HepG2 (cell line): ENCODE results near the gene FZD4. TPM values are rescaled to one million over a fixed set of nuclear protein-coding genes. Genes with fewer than 3 reads are reported as not detected.

ENCODE experiments used
- ATAC-seq: fragments of 200-7000 bp; cut with Tn5 transposase; 3 replicates; pipeline ENCODE4 v1.9.1; 2020; ENCODE audit warnings: mild to moderate bottlenecking, moderate library complexity
- BruUV-seq: library from RNA; stranded (reverse); fragments of 400-500 nt; replicated peaks from 2 replicates; lab custom pipeline; 2021; lab: Mats Ljungman, UMichigan
- CTCF ChIA-PET: fragments of 300-600 bp; formaldehyde crosslinking; extraction: SDS; loops from one replicate; lab custom pipeline; 2021; ENCODE audit warnings: low total read pairs, inconsistent platforms, low intra/inter-chr PET ratio; lab: Yijun Ruan, JAX
- POLR2A ChIA-PET: fragments of 350-600 bp; sonication (Branson Sonifier 250); formaldehyde crosslinking; loops from one replicate; lab custom pipeline; 2020; ENCODE audit warnings: antibody characterized with exemption, inconsistent platforms; lab: Yijun Ruan, JAX
- DNase-seq: peaks from one replicate; pipeline ENCODE4 v3.0.0-alpha.2; 2015; ENCODE audit warnings: low spot score
- FAIRE-seq: peaks from 3 replicates; lab custom pipeline; 2011; peaks lifted over from hg19 to GRCh38; lab: Jason Lieb, UNC
- H2AFZ ChIP-seq: one replicate; pipeline ENCODE4 v1.6.1; 2011; ENCODE audit warnings: low read length, inconsistent platforms
- H3K27ac ChIP-seq: fragments of 300-600 bp; 3 replicates; pipeline ENCODE4 v1.8.0; 2011; ENCODE audit warnings: mixed run types, mild to moderate bottlenecking, mixed read lengths, low read length, inconsistent platforms; ENCODE audit not compliant: insufficient read depth; ENCODE audit errors: extremely low read length
- H3K27me3 ChIP-seq, 2 experiments: fragments of 200-600 bp in 1 of 2; 2 replicates in 1 of 2; 3 replicates in 1 of 2; pipeline versions ENCODE4 v1.6.0 to v1.8.0; 2011; ENCODE audit warnings: low read length in 2 of 2, mild to moderate bottlenecking in 2 of 2, moderate library complexity in 2 of 2, inconsistent platforms in 1 of 2; ENCODE audit not compliant: insufficient read depth in 2 of 2, control insufficient read depth in 1 of 2
- H3K36me3 ChIP-seq, 2 experiments: fragments of 200-600 bp in 1 of 2; replicated peaks in 1 of 2; 2 replicates in 1 of 2; 3 replicates in 1 of 2; pipeline versions ENCODE4 v1.5.1 to v1.8.0; 2011; ENCODE audit warnings: low read length in 2 of 2, inconsistent platforms in 1 of 2; ENCODE audit not compliant: insufficient read depth in 2 of 2, control insufficient read depth in 1 of 2
- H3K4me1 ChIP-seq: 2 replicates; pipeline ENCODE4 v1.5.1; 2012; ENCODE audit warnings: low read length, inconsistent platforms; ENCODE audit not compliant: insufficient read depth
- H3K4me2 ChIP-seq: 2 replicates; pipeline ENCODE4 v1.6.0; 2011; ENCODE audit warnings: low read depth, low read length, inconsistent platforms
- H3K4me3 ChIP-seq, 3 experiments: fragments of 200-600 bp in 1 of 3; sonication (generic), shearing (Covaris generic) in 1 of 3; replicated peaks in 1 of 3; 2 replicates each; pipeline ENCODE4 v1.5.1; 2011 to 2016; ENCODE audit warnings: low read length in 3 of 3, inconsistent platforms in 2 of 3, low read depth in 2 of 3, mild to moderate bottlenecking in 2 of 3, control low read depth in 1 of 3, mixed read lengths in 1 of 3; ENCODE audit not compliant: insufficient read depth in 1 of 3
- H3K79me2 ChIP-seq: one replicate; pipeline ENCODE4 v1.6.1; 2011; ENCODE audit warnings: low read length, inconsistent platforms; ENCODE audit not compliant: insufficient read depth
- H3K9ac ChIP-seq: 2 replicates; pipeline ENCODE4 v1.6.0; 2011; ENCODE audit warnings: mild to moderate bottlenecking, low read depth, low read length, inconsistent platforms; ENCODE audit not compliant: insufficient read depth
- H3K9me3 ChIP-seq: 2 replicates; pipeline ENCODE4 v1.5.1; 2012; ENCODE audit warnings: mild to moderate bottlenecking, low read length
- H4K20me1 ChIP-seq: 2 replicates; pipeline ENCODE4 v1.6.0; 2011; ENCODE audit warnings: inconsistent platforms, mild to moderate bottlenecking, low read length, moderate library complexity; ENCODE audit not compliant: insufficient read depth
- ATF7 ChIP-seq, 2 experiments: fragments of 450-650 bp in 1 of 2; sonication (generic) in 1 of 2; formaldehyde crosslinking in 1 of 2; IDR thresholded peaks; 2 replicates each; pipeline versions ENCODE4 v1.4.0 to v1.6.1; 2016 to 2020; ENCODE audit warnings: antibody characterized with exemption in 1 of 2, mild to moderate bottlenecking in 1 of 2, missing genetic modification reagents in 1 of 2
- GTF2F1 ChIP-seq: fragments of 150-350 bp; IDR thresholded peaks from 2 replicates; pipeline ENCODE4 v1.6.1; 2014; ENCODE audit warnings: low read length
- MATR3 ChIP-seq: sonication (generic); formaldehyde crosslinking; IDR thresholded peaks from 2 replicates; pipeline ENCODE4 v1.4.0; 2020; ENCODE audit warnings: missing genetic modification reagents
- MED1 ChIP-seq: sonication (generic); formaldehyde crosslinking; IDR thresholded peaks from 2 replicates; pipeline ENCODE4 v1.4.0; 2020; ENCODE audit warnings: missing genetic modification reagents
- NAIF1 ChIP-seq: sonication (generic); formaldehyde crosslinking; IDR thresholded peaks from 2 replicates; pipeline ENCODE4 v1.5.0; 2020; ENCODE audit warnings: mild to moderate bottlenecking, missing genetic modification reagents, borderline replicate concordance
- NRL ChIP-seq: sonication (generic); formaldehyde crosslinking; IDR thresholded peaks from 2 replicates; pipeline ENCODE4 v1.5.0; 2020; ENCODE audit warnings: missing genetic modification reagents, mild to moderate bottlenecking, moderate library complexity, borderline replicate concordance
- PHF20 ChIP-seq: sonication (generic); formaldehyde crosslinking; IDR thresholded peaks from 2 replicates; pipeline ENCODE4 v1.5.0; 2020; ENCODE audit warnings: mild to moderate bottlenecking, missing genetic modification reagents
- SIN3A ChIP-seq: IDR thresholded peaks from 2 replicates; pipeline ENCODE4 v1.6.1; 2011; ENCODE audit warnings: low read depth, mild to moderate bottlenecking, control low read depth, low read length, borderline replicate concordance
- SOX6 ChIP-seq, 2 experiments: fragments of 450-650 bp in 1 of 2; sonication (generic) in 1 of 2; formaldehyde crosslinking in 1 of 2; IDR thresholded peaks; 2 replicates each; pipeline versions ENCODE4 v1.4.0 to v1.6.1; 2017 to 2020; ENCODE audit warnings: antibody characterized with exemption in 1 of 2, mild to moderate bottlenecking in 1 of 2, missing genetic modification reagents in 1 of 2
- THAP11 ChIP-seq: IDR thresholded peaks from 2 replicates; pipeline ENCODE4 v1.6.1; 2016; ENCODE audit warnings: missing biosample characterization, missing genetic modification reagents
- ZBTB37 ChIP-seq: sonication (generic); formaldehyde crosslinking; IDR thresholded peaks from 2 replicates; pipeline ENCODE4 v1.4.0; 2020; ENCODE audit warnings: mild to moderate bottlenecking, missing genetic modification reagents
- ZBTB7B ChIP-seq: sonication (generic); formaldehyde crosslinking; IDR thresholded peaks from 2 replicates; pipeline ENCODE4 v1.4.0; 2020; ENCODE audit warnings: missing genetic modification reagents
- ZNF138 ChIP-seq: sonication (generic); formaldehyde crosslinking; IDR thresholded peaks from 2 replicates; pipeline ENCODE4 v1.5.0; 2020; ENCODE audit warnings: mild to moderate bottlenecking, low read depth, missing genetic modification reagents
- ZNF274 ChIP-seq: sonication (generic); formaldehyde crosslinking; IDR thresholded peaks from 2 replicates; pipeline ENCODE4 v1.5.1; 2020; ENCODE audit warnings: mild to moderate bottlenecking, missing genetic modification reagents
- ZNF496 ChIP-seq: sonication (generic); formaldehyde crosslinking; IDR thresholded peaks from 2 replicates; pipeline ENCODE4 v1.8.1; 2023; ENCODE audit warnings: mild to moderate bottlenecking, moderate library complexity, missing genetic modification reagents; ENCODE audit not compliant: insufficient replicate concordance
- ZNF766 ChIP-seq: sonication (generic); formaldehyde crosslinking; IDR thresholded peaks from 2 replicates; pipeline ENCODE4 v1.5.0; 2020; ENCODE audit warnings: missing genetic modification reagents, borderline replicate concordance
- ZNF775 ChIP-seq: sonication (generic); formaldehyde crosslinking; IDR thresholded peaks from 2 replicates; pipeline ENCODE4 v1.4.0; 2020; ENCODE audit warnings: missing genetic modification reagents, mild to moderate bottlenecking, moderate library complexity, borderline replicate concordance
- ZNF781 ChIP-seq: sonication (generic); formaldehyde crosslinking; IDR thresholded peaks from 2 replicates; pipeline ENCODE4 v1.5.1; 2020; ENCODE audit warnings: borderline replicate concordance, mild to moderate bottlenecking, missing genetic modification reagents; ENCODE audit errors: not compliant biosample characterization
- ZNF790 ChIP-seq: sonication (generic); formaldehyde crosslinking; IDR thresholded peaks from 2 replicates; pipeline ENCODE4 v1.8.0; 2022; ENCODE audit warnings: missing genetic modification reagents, mild to moderate bottlenecking, borderline replicate concordance
- ZUFSP ChIP-seq: sonication (generic); formaldehyde crosslinking; IDR thresholded peaks from 2 replicates; pipeline ENCODE4 v1.9.0; 2021; ENCODE audit warnings: missing genetic modification reagents, mild to moderate bottlenecking, borderline replicate concordance
- WGBS: methylation state at CpG from one replicate; pipeline ENCODE4 v1.1.6; 2017; ENCODE audit warnings: low lambda C conversion rate; 5-methylcytosine and 5-hydroxymethylcytosine counted together
- in situ Hi-C: cut with HindIII; loops from 2 replicates; pipeline ENCODE4 v1.10.0; 2017; ENCODE audit warnings: low pct_unique_long_range_greater_than_20kb; ENCODE audit not compliant: extremely low pct_ligation_motif_present
- intact Hi-C: fragments of 100-400 bp; cut with micrococcal nuclease; formaldehyde crosslinking; loops from one replicate; pipeline ENCODE4 v1.10.0; 2022; ENCODE audit not compliant: unreplicated experiment
- polyA plus RNA-seq, 8 experiments: library from polyadenylated mRNA; depleted of rRNA in 3 of 8; stranded (reverse) in 7 of 8; unstranded in 1 of 8; fragments of >200 nt; fragmentation: Illumina TruSeq in 4 of 8; extraction: Trizol in 4 of 8; gene quantifications; 2 replicates each; pipeline versions ENCODE4 v1.2.1 to v1.2.3, GENCODE V29; 2011 to 2016; ENCODE audit warnings: low read depth in 4 of 8, missing spikeins in 1 of 8, mixed read lengths in 1 of 8; ENCODE audit not compliant: insufficient read depth in 1 of 8
- total RNA-seq, 5 experiments: library from RNA; depleted of rRNA; stranded (reverse); fragments of >200 nt; fragmentation: Illumina TruSeq; extraction: Trizol; gene quantifications; 2 replicates each; pipeline ENCODE4 v1.2.3, GENCODE V29; 2016; ENCODE audit warnings: low read depth in 1 of 5

FZD4 gene
- total and polyA plus RNA-seq, 2 of the 13 experiments (the other 11 are each of a cell fraction or from before 2014, with no cell fraction given), result 46.5 to 70.4 TPM

- TF ChIP-seq SIN3A (no peak), ZNF274 (CRISPR knock-in tag) (no peak), MED1 (CRISPR knock-in tag) (no peak), ZNF766 (CRISPR knock-in tag) (no peak), ZNF775 (no peak), NRL (no peak)
Observed at GRCh38 chr11:86931548-86932258, 23.5 kb downstream of the FZD4 start (continued).

GRCh38 chr11:86930957-86931547, 24.1 kb downstream of the FZD4 start:
- CTCF ChIA-PET, result no interaction called here
- WGBS, result 86% methylated on average over 1 of the region's 1 CpG
- Histone ChIP-seq H2AFZ (no peak overlapping the region), H3K9ac (no peak overlapping the region), H3K9me3 (no peaks in the 10 kb centered on the region), H3K4me1 (peaks cover 11% of the 10 kb centered on the region; the same call in 1 of the 2 replicates), H3K27me3 (no peaks in the 10 kb centered on the region), H3K79me2 (no peaks in the 10 kb centered on the region), H3K4me2 (no peak overlapping the region), H4K20me1 (no peaks in the 10 kb centered on the region), H3K36me3 (no peaks in the 10 kb centered on the region), H3K4me3 (no peak overlapping the region), H3K27ac (no peak overlapping the region)
- intact Hi-C loops (no loop called here), in situ Hi-C loops (loop anchor here (10.0 kb wide), 1 partner anchor 494 kb away; no protein-coding TSS in a partner anchor)
- no peak for ATAC-seq
- BruUV-seq, result no TSS peak
- no peak for DNase-seq
- no peak for FAIRE-seq
- POLR2A ChIA-PET, result interaction anchor here (1.3 kb wide), 1 partner anchor 9 kb away, joined by 3 read pairs; no protein-coding TSS in a partner anchor
- no peak for TF ChIP-seq ZUFSP (CRISPR knock-in tag)
- TF ChIP-seq ZNF496 (CRISPR knock-in tag), result no peak
- TF ChIP-seq THAP11, result no peak
- no peak for TF ChIP-seq ZNF790 (CRISPR knock-in tag)
- no peak for TF ChIP-seq ZNF781 (CRISPR knock-in tag)
- TF ChIP-seq ZNF138, result no peak
- no peak for TF ChIP-seq NAIF1
- TF ChIP-seq SOX6 (IDR thresholded peaks at IDR 0.05), result no peak
- no peak for TF ChIP-seq SOX6 (CRISPR knock-in tag; IDR thresholded peaks at IDR 0.05)
- no peak for TF ChIP-seq GTF2F1
- no peak for TF ChIP-seq MATR3
- TF ChIP-seq ZBTB37, result no peak
- no peak for TF ChIP-seq ZBTB7B (CRISPR knock-in tag)
- TF ChIP-seq PHF20, result no peak
- no peak for TF ChIP-seq ATF7 (IDR thresholded peaks at IDR 0.05)
- no peak for TF ChIP-seq ATF7 (CRISPR knock-in tag; IDR thresholded peaks at IDR 0.05)
